Activated gamma-delta T cell treated with Interleukin-2 at 50 U/mL for 16 hours (primary cell): ENCODE measurements around the gene GFI1B.
"Not testable (repeated sequence)": the region's sequence is repeated elsewhere in the genome, so short reads cannot be mapped to it uniquely, and the experiment has no call there.

ENCODE experiments used
- DNase-seq: peaks from one replicate; pipeline ENCODE4 v3.0.0-alpha.2; 2020

Gene GFI1B

DNA sequence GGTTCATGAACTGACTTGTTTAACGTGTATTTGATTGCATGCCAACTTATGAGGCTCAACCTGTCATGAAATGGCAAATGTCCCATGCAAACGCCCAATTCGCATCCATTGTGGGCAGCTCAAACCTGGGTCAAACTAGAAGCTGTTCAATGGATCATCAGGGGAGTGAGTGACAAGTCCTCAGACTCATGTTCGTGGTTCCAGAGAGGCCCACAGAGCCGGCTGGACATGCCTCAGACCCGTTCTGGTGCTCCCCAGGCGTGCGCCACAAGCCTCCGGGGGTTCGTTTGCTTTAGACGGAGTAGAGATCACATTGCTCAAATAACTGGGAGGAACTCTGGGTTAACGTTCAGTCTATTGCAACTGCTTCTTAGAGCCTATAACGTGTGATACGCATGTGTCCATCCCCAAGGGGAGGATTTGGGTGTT, 15.0 kb downstream of the GFI1B start:
- no peak for DNase-seq

DNA sequence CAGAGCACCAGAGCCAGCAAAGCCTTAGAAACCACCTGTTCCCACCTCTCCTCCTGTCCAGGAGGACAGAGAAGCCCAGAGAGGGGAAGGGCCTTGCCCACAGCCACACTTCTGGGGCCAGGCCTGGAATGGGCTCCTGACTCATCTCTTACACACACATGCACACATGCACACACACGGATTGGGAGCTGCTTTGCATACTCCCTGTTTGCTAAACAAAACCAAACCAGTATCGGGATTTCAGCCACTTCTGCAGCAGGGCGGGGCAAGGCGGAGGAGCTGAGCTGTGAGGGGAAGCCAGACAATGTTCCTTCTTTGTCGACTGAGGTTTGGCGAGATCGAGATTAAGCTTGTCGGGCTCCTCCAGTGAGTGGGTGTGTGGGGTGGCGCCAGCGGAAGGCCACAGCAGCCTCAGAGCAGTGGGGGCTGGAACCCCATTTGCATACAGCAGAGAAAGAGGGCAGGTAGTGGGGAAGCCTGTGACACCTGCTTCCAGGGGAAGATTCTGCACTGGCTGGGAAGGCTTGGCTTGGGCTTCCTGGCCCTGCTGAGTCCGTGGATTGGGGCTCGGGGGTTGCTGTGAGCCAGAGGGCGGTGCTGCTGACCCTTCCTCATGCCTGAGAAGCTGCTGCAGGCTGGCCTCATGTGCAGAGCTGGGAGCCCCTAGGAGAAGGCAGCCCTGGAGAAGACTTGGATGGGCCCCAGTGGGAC, 16.1 kb downstream of the GFI1B start:
- DNase-seq: no peak

DNA sequence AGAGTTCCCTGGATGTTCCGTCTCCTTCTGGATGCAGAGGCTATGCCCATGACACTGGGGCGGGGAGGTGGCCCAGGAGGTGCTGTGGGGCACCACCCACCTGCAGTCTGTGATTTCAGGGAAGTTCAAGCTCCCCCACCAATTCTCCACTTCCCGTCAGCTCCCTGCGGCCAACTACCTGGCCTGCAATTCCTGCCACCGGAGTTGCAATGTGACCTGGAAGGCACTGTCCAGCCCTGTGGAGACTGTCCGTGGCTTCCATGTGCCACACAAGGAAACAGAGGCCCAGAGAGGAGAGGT, 16.6 kb downstream of the GFI1B start:
- DNase-seq: no peak

DNA sequence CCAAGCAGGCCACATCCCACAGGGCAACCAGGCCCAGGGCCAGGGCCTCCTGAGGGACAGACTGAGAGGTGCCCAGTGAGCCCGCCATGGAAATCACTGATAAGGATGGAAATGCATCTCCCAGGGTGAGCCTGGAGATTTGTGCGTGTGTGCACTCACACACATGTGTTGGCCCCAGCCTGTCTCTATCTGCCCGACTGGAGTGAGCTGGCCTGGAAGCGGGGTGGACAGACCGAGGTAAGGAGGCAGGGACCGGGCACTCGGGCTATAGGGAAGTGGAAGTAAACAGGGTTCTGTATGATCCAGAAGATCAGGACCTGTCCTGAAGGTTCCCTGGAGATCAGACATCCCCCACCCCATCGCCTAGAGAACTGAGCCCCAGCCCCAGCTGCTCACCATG, 17.4 kb downstream of the GFI1B start:
- no peak for DNase-seq

DNA sequence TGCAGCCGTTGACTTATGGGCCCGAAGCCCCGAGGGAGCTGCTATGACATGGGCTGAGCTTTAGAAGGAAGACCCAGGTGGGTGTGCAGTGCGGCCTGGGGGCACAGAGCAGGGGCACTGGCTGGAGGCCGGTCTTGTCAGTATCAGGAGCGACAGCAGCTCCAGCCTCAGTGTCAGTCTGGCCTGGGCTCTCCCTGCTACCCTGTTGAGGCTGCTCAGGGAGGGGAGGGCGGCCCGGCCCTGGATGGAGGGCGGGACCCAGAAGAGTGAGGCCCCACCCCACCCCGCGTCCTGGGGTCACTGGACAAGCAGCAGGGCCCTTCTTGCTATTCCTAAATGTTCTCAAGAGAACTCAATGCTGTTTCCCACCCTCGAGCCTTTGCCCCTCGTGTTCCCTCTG, 18.0 kb downstream of the GFI1B start:
- DNase-seq: no peak

DNA sequence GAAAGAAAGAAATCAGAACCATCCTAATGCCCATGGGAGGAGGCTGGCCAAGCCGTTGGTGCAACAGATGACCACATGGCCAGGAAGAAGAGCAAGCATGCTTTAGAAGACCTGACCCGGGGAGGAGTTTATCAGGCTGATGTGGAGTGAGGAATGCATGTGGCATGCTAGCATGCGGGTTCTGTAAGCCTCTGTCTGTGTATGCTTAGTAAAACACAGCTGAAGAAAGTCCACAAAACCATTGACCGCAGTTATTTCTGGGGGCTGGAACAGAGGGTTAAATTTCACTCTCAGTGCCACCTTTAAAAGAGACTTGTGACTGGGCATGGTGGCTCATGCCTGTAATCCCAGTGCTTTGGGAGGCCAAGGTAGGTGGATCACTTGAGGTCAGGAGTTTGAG, 19.1 kb downstream of the GFI1B start:
- no peak for DNase-seq

DNA sequence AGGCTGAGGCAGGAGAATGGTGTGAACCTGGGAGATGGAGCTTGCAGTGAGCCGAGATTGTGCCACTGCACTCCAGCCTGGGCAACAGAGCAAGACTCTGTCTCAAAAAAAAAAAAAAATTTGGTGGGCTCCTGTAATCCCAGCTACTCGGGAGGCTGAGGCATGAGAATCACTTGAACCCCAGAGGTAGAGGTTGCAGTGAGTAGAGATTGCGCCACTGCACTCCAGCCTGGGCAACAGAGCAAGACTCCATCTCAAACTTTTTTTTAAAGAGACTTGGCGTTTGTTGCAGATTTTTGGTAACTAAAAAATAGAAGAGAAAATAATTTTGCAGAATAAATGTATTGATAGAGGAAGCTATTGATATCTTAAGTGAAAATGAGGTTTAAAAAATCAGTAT, 19.7 kb downstream of the GFI1B start:
- not testable (repeated sequence) for DNase-seq

DNA sequence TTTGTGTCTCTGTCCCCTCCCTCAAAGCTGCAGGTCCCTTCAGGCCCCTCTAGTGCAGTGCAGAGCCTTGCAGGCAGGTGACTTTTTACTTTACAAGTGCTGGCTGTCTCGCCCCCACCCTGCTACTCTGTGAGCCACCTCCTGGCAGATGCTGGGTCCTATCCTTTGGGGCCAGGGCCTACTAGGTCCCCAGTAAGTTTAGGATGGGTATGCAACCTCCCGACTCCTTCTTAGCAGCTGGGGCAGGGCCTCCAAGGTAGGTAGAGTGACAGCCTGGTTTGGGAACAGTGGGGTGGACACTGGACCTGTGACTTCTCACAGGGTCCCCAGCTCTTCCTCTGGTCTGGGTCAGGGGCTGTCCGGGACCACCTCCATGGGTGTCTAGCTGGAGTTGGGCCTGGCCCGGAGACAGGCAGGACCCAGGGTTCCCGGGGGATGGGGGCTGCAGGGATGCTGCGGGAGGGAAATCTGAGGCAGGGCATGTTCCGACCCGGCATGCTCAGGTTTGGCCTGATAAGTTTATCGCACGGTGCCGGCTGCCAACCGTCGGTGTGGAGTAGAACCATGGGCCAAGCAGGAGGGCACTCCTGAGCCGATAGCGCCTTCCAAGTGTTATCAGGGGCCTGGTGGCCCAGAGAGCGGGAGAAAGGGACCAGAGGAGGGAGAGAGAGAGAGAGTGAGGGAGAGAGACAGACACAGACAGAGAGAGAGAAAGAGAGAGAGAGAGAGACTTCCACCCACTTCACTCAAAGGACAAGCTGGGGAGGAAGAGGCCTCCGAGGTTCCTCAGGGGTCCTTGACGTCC, 20.5 kb downstream of the GFI1B start:
- DNase-seq: no peak

DNA sequence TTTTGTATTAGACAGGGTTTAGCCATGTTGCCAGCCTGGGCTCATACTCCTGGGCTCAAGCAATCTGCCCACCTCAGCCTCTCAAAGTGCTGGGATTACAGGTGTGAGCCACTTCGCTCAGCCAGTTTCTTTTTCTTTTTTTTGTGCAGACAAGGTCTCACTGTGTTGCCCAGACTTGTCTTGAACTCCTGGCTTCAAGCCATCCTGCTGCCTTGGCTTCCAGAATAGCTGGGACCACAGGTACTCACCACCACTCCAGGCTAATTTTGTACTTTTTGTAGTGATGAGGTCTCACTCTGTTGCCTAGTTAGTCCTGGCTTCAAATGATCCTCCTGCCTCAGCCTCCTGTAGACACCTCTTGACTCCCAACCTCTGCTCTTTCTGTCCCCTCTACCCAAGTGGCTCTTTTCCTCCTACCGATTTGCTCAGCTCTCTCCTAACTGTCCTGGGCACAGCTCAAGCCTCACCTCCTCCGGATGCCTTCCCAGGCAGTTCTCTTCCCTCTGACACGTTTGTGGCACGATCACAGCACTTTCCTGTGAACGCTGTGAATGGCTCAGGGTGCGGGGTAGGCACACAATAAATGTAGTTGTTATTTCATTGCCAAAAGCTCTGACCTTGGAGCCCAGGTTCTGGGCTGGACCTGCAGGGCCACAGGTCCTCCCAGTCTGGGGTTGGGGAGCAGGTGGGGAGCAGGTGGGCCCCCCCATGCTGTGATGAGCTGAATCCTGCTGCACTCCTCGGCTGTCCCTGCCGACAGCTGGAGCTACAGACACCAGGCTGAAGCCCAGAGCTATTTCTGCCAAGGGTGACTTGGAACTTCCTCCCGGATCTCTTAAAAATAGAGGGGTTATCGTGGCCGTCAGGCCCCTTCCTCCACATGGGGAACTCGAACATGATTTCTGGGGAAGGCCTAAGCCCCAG, 23.9 kb downstream of the GFI1B start:
- DNase-seq: no peak

DNA sequence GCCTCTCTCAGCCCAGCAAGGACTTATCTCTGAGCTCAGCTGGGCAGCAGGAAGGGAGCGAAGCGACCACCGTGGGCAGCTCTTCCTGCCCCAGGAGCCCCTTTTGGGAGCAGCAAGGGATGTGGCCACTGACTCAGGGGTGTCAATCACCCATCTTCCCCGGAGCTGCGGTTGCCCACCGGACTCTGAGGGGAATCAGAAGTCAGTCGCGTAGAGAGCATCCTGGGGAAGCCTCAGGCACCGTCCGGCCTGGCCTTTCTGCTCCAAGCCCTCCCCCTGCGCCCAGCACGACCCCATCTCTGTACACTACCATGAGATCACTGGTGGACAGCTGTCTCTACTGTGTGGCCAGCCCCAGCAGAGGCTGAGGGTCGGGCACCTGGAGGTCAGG, 24.6 kb downstream of the GFI1B start:
- no peak for DNase-seq

DNA sequence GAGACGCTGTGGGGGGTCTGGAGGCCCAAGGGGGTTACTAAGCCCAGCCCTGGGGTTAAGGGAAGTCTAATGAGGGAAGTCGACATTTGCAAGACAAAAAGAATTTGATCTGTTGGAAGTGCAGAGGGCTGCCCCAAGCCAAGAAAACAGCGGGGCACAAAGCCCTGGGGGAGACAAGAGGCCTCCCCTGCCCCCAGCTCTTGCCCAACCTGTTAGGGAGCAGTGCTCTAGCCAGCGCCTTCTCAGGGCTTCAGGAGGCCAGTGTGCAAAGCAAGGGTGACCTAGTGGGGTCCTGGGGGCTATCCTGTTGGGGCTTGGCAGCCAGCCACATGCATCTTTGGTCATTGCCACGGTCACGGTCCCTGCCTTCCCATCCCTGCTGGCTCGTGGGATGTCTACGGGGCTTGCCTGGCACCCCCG, 25.2 kb downstream of the GFI1B start:
- no peak for DNase-seq

DNA sequence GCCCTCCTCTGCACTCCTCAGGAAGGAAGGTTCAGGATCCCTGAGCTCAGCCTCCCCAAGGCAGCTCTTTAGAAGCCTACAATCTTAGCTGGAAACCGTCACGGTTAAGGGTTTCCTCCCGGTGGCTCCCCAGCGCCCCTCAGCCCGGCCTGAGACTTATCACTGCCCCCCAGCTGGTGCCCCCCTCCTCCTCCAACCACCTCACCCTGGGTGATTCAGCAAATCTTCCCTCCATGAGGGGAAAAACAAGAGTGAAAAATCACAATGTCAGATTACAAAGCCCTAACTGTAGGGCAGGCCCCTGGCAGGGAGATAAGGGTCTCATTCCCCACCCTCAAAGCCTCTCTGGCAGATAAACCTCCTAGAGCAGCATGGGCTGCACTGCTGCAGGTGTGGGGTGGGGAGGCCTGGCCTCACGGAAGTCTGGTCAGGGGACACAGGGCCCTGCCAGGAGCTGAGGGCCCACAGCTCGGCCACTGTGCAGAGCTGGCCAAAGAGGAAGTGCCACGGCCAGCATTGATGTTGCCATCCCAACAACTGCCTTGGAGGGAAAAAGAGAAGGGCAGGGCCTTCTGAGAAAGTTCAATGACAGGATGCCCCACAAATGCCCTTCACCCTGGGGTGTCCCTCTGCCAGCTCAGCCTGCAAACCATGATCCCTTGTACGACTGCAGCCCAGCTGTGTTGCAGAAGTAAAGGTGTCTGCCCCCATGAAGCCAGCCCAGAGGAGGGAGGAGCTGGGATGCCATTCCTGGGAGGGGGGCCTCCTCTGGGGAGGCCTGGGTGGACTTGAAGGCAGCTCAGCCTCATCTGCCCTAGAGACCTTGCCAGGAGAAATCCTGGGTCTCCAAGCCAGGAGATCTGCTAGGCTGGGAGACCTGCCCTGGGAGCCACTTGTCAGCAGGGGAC, 25.9 kb downstream of the GFI1B start:
- DNase-seq: no peak

DNA sequence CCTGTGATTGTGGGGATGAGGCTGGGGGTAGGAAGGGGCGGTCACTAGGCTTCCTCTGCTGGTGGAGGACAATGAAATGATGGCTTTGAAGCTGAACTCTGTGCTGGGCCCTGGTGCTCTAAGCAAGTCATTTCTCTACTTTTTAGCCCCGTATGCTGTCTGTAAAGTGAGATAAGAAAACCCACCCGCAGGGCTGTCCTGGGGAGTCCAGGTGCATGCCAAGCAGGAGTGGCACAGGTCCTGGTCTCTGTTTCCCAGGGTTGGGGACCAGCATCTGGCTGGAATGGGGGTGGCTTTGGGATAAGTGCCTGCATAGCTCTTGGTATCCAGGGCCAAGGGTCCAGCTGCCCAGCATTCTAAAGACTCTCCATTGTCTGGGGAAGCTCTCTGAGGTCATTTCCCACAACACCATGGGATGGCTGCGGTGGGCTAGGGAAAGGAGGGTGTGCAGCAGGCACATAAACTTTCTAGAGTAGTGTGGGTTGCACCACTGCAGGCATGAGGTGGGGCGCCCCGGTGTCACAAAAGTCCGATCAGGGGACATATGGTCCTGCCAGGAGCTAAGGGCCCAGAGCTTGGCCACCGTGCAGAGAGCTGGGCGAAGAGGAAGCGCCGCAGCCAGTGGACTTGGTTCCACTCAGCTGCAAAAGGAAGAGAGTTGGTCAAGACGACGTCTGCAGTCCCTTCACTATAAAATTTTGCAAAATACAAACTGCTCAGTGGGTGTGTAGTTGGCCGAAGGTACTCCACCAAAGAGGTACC, 26.7 kb downstream of the GFI1B start:
- DNase-seq: no peak

DNA sequence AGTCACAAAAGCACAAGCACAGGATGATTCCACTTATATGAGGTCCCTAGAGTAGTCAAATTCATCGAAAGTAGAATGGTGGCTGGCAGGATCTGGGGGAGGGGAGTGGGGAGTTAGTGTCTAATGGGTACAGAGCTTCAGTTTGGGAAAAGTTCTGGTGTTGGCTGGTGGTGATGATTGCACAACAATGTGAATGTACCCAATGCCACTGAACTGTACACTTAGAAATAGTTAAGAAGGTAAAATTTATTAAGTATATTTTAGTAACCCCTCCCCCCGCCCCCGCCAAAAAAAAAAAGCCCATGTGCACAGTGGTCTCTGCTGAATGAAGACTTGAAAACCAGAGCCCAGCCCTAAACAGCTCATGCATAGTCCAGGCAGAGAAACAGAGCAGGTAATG, 27.5 kb downstream of the GFI1B start:
- no peak for DNase-seq

DNA sequence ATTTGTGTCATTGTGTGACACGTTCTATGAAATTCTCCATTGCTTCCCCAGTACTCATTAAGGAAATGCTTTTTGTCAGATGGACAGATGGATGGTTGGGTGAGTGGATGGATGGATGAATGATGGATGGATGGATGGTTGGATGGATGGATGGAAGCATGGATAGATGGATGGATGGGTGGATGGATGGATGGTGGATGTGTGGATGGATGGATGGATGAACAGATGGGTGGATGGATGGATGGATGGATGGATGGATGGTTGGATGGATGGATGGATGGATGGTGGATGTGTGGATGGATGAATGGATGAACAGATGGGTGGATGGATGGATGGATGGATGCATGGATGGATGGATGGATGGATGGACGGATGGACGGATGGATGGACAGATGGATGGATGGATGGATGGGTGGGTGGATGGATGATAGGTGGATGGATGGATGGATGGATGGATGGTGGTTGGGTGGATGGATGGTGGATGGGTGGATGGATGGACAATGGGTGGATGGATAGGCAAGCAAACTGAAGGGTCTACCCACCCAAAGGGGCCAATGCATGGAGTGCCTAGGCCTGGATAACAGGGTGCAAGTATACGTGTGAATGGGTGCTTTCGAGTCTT, 28.3 kb downstream of the GFI1B start:
- no peak for DNase-seq

DNA sequence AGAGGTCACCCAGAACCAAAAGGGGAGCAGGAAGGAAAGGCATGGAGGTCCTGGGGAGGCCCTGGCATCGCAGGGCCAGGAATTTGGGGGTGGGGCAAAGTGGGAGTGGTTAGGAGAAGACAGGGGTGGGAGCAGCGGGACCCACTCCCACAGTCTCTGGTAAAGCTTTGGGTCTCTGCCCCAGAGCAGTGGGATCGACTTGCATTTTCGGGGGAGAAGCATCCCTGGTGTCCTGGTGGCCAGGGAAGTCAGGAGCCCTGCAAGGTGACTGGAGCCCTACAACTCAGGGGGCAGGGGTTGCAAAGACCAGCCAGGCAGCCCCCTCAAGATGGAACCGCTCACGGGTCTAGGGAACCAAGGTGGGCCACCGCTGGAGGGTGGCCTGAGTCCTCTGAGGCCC, 29.9 kb downstream of the GFI1B start:
- no peak for DNase-seq

DNA sequence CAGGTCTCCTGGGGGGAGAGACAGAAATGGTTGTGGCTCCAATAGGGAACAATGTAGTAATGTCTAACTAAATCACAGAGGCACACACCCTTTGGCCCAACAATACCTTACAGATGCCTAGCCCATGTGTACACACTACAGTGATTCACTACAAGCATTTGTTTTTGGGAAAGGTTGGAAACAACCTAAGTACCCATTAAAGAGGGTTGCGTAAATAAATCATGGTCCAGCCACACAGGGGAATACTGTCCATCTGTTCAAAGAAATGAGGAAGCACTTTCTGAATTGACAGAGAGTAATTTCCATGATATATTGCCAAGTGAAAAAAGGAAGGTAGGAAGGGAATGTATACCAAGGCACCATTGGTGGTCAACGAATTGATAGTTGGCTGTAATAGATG, 30.3 kb downstream of the GFI1B start:
- DNase-seq: no peak

DNA sequence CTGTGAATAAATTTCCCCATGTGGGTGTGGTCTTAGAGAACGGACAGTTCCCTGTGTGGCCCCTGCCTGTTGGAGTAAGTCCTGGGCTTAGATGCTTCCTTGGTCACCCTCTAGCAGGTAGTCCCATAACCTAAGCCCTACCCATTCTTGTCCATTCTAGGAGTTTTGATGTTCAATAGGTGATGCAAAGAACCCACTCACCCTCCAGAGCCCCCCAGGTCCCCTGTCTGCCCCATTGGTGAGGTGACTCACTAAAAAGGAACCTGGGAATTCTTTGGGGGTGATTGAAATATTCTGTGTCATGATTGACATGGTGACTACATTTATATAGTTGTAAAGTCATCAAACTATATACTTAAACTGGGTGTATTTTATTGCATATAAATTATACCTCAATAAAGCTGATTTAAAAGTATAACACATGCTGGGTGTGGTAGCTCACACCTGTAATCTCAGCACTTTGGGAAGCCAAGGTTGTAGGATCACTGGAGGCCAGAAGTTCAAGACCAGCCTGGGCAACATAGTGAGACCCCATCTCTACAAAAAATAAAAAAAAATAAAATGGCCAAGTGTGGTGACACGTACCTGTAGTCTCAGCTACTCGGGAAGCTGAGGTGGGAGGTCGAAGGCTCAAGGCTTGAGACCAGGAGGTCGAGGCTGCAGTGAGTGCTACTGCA, 31.6 kb downstream of the GFI1B start:
- DNase-seq: no peak

DNA sequence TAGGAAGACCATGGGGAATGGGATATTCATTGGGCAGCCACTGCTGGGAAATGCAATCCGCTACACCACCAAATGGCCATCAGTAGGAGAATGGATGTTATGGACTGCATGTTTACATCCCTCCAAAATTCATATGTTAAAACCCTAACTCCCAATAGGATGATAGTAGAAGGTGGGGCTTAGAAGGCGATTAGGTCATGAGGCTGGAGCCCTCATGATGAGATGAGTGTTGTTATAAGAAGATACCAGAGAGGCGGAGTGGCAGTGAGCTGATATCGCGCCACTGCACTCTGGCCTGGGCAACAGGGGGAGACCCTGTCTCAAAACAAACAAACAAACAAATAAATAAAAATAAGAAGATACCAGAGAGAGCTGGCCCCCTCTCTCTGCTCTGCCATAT, 36.2 kb downstream of the GFI1B start:
- no peak for DNase-seq

DNA sequence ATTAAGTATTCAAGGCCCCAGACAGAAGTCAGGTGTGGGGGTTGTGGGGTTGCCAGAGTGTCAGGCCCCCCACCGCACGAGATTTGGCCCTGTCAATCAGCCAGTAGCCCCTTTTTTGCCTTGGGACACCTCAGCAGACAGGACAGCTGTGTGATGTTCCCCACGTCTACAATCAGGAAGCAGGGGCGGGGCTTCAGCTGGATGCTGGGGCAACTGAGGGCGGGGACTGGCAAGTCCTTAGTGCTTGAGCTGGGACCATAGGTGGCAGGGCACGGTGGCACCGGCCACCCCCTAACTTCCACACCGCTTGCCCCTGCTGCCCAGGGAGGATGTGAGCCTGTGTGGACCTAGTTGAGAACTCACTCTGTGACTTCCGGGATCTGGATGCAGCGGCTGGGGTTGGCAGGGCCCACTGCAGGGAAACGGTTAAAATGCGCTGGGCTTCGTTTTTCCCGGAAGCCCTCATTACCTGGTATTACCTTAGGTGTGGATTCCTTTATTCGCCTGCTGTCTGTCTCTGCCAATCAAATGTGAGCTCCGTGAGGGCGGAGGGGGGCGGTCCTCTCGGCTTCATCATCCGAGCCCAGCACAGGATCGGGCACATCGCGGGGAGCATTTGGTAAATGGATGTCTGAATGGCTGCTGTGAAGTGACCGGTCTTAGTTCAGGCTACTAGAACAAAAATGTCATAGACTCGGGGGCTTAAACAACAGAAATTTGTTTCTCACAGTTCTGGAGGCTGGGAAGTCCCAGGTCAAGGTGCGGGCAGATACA, 44.8 kb downstream of the GFI1B start:
- DNase-seq: no peak
